Kidney epithelial cell (primary cell): ENCODE results near the gene LRRC8C. TPM values are rescaled to one million over a fixed set of nuclear protein-coding genes. Genes with fewer than 3 reads are reported as not detected.

Experiments
- DNase-seq: peaks from one replicate; pipeline ENCODE4 v3.0.0-alpha.2; 2010; ENCODE audit warnings: low read depth
- H3K27me3 ChIP-seq: 2 replicates; pipeline ENCODE4 v1.6.0; 2011; ENCODE audit warnings: low read length; ENCODE audit not compliant: control insufficient read depth, insufficient read depth
- H3K36me3 ChIP-seq: 2 replicates; pipeline ENCODE4 v1.5.1; 2011; ENCODE audit warnings: low read length; ENCODE audit not compliant: control insufficient read depth, insufficient read depth
- H3K4me3 ChIP-seq: 2 replicates; pipeline ENCODE4 v1.5.1; 2011; ENCODE audit warnings: low read depth, mild to moderate bottlenecking, control low read depth, low read length
- total RNA-seq: library from RNA; depleted of rRNA; stranded (reverse); fragments of >200 nt; gene quantifications from 2 replicates; pipeline ENCODE4 v1.2.3, GENCODE V29; 2015
- TF ChIP-seq, protein P1 (sequence below): IDR thresholded peaks from 2 replicates; pipeline ENCODE4 v1.5.1; 2011; ENCODE audit warnings: mild to moderate bottlenecking, moderate library complexity, low read length, control low read depth, inconsistent platforms; ENCODE audit not compliant: insufficient read depth, poor library complexity, severe bottlenecking

LRRC8C gene
- total RNA-seq, 1 donor from 2014 or later = 2.7 TPM

- Histone ChIP-seq H3K27me3 (no peaks in the 10 kb centered on the region), H3K36me3 (no peaks in the 10 kb centered on the region), H3K4me3 (no peak overlapping the region)
- TF ChIP-seq, protein P1, sequence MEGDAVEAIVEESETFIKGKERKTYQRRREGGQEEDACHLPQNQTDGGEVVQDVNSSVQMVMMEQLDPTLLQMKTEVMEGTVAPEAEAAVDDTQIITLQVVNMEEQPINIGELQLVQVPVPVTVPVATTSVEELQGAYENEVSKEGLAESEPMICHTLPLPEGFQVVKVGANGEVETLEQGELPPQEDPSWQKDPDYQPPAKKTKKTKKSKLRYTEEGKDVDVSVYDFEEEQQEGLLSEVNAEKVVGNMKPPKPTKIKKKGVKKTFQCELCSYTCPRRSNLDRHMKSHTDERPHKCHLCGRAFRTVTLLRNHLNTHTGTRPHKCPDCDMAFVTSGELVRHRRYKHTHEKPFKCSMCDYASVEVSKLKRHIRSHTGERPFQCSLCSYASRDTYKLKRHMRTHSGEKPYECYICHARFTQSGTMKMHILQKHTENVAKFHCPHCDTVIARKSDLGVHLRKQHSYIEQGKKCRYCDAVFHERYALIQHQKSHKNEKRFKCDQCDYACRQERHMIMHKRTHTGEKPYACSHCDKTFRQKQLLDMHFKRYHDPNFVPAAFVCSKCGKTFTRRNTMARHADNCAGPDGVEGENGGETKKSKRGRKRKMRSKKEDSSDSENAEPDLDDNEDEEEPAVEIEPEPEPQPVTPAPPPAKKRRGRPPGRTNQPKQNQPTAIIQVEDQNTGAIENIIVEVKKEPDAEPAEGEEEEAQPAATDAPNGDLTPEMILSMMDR = no peak
- DNase-seq = no peak
Measured at GRCh38 chr1:89669441-89669840, 36.5 kb downstream of the LRRC8C start.

DNA sequence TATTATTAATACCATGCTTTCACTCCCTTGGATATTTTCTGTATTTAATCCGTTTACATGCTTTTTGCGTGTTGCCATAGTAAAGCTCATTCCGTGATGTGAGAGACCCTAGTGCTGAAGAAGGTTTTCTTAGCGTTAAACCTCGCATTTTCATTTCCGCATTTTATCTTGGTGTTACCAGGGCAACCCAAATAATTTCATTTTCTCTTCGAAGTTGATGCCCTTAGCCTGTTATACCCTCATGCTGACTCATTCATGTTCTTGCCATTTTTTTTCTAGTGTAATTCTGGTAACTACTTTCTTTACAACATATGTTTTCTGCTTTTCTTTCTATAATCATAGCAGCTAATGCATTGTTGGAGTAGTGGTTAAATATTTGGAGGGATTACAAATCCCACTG is 37.2 kb downstream of the LRRC8C start:
- no peak for DNase-seq
- TF ChIP-seq, protein P1 = no peak
- H3K4me3 ChIP-seq = no peak overlapping the region
- no peaks in the 10 kb centered on the region for H3K27me3 ChIP-seq
- H3K36me3 ChIP-seq = no peaks in the 10 kb centered on the region

DNA sequence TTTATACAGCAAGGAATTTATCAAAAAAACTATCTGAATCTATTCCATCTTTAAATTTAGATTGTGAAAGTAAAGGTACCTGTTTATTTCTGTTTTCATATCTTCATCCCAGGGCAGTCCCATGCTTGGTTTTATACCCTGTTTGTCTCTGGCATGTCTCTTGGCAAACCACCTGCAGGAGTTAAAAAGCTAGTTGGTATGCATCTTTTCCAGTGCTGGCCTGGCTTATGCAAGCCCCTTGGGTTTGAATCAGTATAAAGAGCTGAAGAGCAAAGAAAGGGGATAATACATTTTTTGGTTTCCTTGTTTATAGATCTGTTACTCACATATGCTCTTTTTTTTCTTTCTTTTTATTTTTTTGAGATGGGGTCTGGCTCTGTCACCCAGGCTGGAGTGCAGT is 37.8 kb downstream of the LRRC8C start:
- TF ChIP-seq, protein P1 = no peak
- H3K36me3 ChIP-seq = no peaks in the 10 kb centered on the region
- no peak for DNase-seq
- no peak overlapping the region for H3K4me3 ChIP-seq
- H3K27me3 ChIP-seq = no peaks in the 10 kb centered on the region

- TF ChIP-seq, protein P1 = no peak
- no peak for DNase-seq
Measured at GRCh38 chr1:89671775-89672488, 39.0 kb downstream of the LRRC8C start.

DNA sequence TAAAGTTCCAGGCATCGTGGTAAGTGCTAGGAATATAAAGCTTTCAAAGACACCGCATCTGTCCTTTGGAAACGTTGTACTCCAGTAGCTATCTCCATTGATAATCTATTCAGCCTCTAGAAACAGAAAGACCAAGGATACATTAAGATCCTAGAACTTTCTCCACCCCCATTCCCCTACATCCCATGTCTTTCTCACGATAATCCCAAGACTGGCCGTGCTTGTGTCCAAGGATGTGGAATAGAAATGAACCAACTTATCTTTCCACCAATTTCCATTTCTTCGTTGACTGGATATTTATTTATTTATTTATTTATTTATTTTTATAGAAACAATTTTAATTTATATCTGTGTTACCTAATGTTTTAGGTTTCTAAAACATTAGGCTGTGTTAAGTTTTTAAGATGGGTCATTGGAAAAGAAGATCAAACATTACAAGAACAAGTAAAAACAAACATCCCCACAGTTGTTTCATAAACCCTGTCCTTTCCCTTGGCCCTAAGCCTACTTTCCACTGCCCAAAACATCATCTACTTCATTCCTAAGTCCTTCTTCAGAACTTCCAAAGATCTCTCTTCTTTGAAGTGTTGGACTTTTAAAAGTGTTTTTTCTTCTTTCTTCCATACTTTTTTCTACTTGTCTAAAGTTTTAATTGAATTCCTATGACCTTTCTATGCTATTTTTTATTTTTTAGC is 39.7 kb downstream of the LRRC8C start:
- Histone ChIP-seq H3K27me3 (no peaks in the 10 kb centered on the region), H3K36me3 (no peaks in the 10 kb centered on the region), H3K4me3 (no peak overlapping the region)
- TF ChIP-seq, protein P1 = no peak
- no peak for DNase-seq

More at GRCh38 chr1:89671775-89672488, 39.0 kb downstream of the LRRC8C start:
- Histone ChIP-seq H3K4me3 (no peak overlapping the region), H3K27me3 (no peaks in the 10 kb centered on the region), H3K36me3 (no peaks in the 10 kb centered on the region)
